GM23338 (cell line): ENCODE results near the gene RHBDD1. TPM values are rescaled to one million over a fixed set of nuclear protein-coding genes. Genes with fewer than 3 reads are reported as not detected.

Experiments
- ATAC-seq: fragments of 200-7000 bp; cut with Tn5 transposase; 3 replicates; pipeline ENCODE4 v1.9.1; 2020
- DNase-seq: peaks from one replicate; pipeline ENCODE4 v3.0.0-alpha.2; 2015; ENCODE audit warnings: low spot score
- H2AFZ ChIP-seq: fragments of 200-600 bp; sonication (generic); 2 replicates; pipeline ENCODE4 v1.8.0; 2016; ENCODE audit warnings: antibody characterized with exemption, mild to moderate bottlenecking, moderate library complexity
- H3F3A ChIP-seq: fragments of 200-600 bp; sonication (generic); replicated peaks from 2 replicates; pipeline ENCODE4 v1.8.0; 2017; ENCODE audit warnings: antibody characterized with exemption, mixed run types, low read depth
- H3K27ac ChIP-seq: fragments of 200-600 bp; sonication (generic); 2 replicates; pipeline ENCODE4 v1.6.1; 2016; ENCODE audit warnings: low read depth
- H3K27me3 ChIP-seq: fragments of 200-600 bp; sonication (generic); 2 replicates; pipeline ENCODE4 v1.8.0; 2016; ENCODE audit warnings: mild to moderate bottlenecking, mixed run types, moderate library complexity; ENCODE audit not compliant: insufficient read depth
- H3K36me3 ChIP-seq: fragments of 200-600 bp; sonication (generic); 2 replicates; pipeline ENCODE4 v1.8.0; 2016; ENCODE audit warnings: mild to moderate bottlenecking; ENCODE audit not compliant: insufficient read depth
- H3K4me1 ChIP-seq: fragments of 200-600 bp; sonication (generic); 2 replicates; pipeline ENCODE4 v1.8.0; 2016; ENCODE audit warnings: mild to moderate bottlenecking, moderate library complexity; ENCODE audit not compliant: insufficient read depth
- H3K4me2 ChIP-seq: fragments of 200-600 bp; sonication (generic); 2 replicates; pipeline ENCODE4 v1.7.1; 2017; ENCODE audit warnings: mixed run types
- H3K4me3 ChIP-seq: fragments of 200-600 bp; sonication (generic); 2 replicates; pipeline ENCODE4 v1.6.1; 2016; ENCODE audit warnings: mixed run types
- H3K79me2 ChIP-seq: fragments of 200-600 bp; sonication (generic); replicated peaks from 2 replicates; pipeline ENCODE4 v1.8.0; 2017; ENCODE audit warnings: mild to moderate bottlenecking; ENCODE audit not compliant: insufficient read depth
- H3K9me2 ChIP-seq: fragments of 200-600 bp; sonication (generic); 2 replicates; pipeline ENCODE4 v1.8.0; 2017; ENCODE audit not compliant: insufficient read depth
- H4K20me1 ChIP-seq: fragments of 200-600 bp; sonication (generic); replicated peaks from 2 replicates; pipeline ENCODE4 v1.8.0; 2017; ENCODE audit warnings: mild to moderate bottlenecking; ENCODE audit not compliant: insufficient read depth
- H3K27ac Mint-ChIP-seq: 2 replicates; pipeline ENCODE4 v1.8.0; 2020; ENCODE audit warnings: inconsistent platforms, mild to moderate bottlenecking, moderate library complexity, mixed read lengths
- H3K27me3 Mint-ChIP-seq: 3 replicates; pipeline ENCODE4 v1.8.0; 2022; ENCODE audit warnings: low read depth, mild to moderate bottlenecking, moderate library complexity, mixed read lengths, inconsistent platforms; ENCODE audit not compliant: insufficient read depth, poor library complexity
- H3K36me3 Mint-ChIP-seq: 3 replicates; pipeline ENCODE4 v1.8.0; 2021; ENCODE audit warnings: low read depth, mild to moderate bottlenecking, inconsistent platforms, moderate library complexity, mixed read lengths
- H3K4me1 Mint-ChIP-seq: 3 replicates; pipeline ENCODE4 v1.8.0; 2020; ENCODE audit warnings: mild to moderate bottlenecking, inconsistent platforms, mixed read lengths
- H3K4me3 Mint-ChIP-seq: 3 replicates; pipeline ENCODE4 v1.8.0; 2021; ENCODE audit warnings: moderate library complexity, mild to moderate bottlenecking, inconsistent platforms, mixed read lengths
- H3K9me3 Mint-ChIP-seq: 3 replicates; pipeline ENCODE4 v1.8.0; 2020; ENCODE audit warnings: moderate library complexity, mild to moderate bottlenecking, inconsistent platforms, mixed read lengths
- CREB1 ChIP-seq: fragments of 250-450 bp; sonication (Bioruptor Pico); IDR thresholded peaks from 2 replicates; pipeline ENCODE4 v1.5.0; 2020; ENCODE audit warnings: low read depth, mild to moderate bottlenecking, moderate library complexity
- EZH2 ChIP-seq: fragments of 200-600 bp; sonication (generic); IDR thresholded peaks from one replicate; pipeline ENCODE4 v1.8.0; 2017; ENCODE audit warnings: antibody characterized with exemption, mild to moderate bottlenecking, low read depth; ENCODE audit not compliant: unreplicated experiment
- EZH2phosphoT487 ChIP-seq: fragments of 200-600 bp; sonication (generic); IDR thresholded peaks from one replicate; pipeline ENCODE4 v1.8.1; 2018; ENCODE audit warnings: antibody characterized with exemption; ENCODE audit not compliant: unreplicated experiment
- JUNB ChIP-seq: IDR thresholded peaks from one replicate; pipeline ENCODE4 v1.6.1; 2016; ENCODE audit warnings: antibody characterized with exemption; ENCODE audit not compliant: unreplicated experiment
- NANOG ChIP-seq: IDR thresholded peaks from 2 replicates; pipeline ENCODE4 v1.6.1; 2016; ENCODE audit warnings: antibody characterized with exemption, borderline replicate concordance
- POLR2AphosphoS5 ChIP-seq: IDR thresholded peaks from 2 replicates; pipeline ENCODE4 v1.6.1; 2016; ENCODE audit warnings: antibody characterized with exemption, low read depth
- STAT1 ChIP-seq: IDR thresholded peaks from one replicate; pipeline ENCODE4 v1.6.1; 2016; ENCODE audit warnings: antibody characterized with exemption; ENCODE audit not compliant: unreplicated experiment
- ZNF114 ChIP-seq: fragments of 250-450 bp; sonication (Bioruptor Pico); IDR thresholded peaks from 2 replicates; pipeline ENCODE4 v1.5.0; 2020; ENCODE audit warnings: mild to moderate bottlenecking, moderate library complexity
- ZNF331 ChIP-seq: fragments of 250-450 bp; sonication (Bioruptor Pico); IDR thresholded peaks from 2 replicates; pipeline ENCODE4 v1.5.0; 2020; ENCODE audit warnings: low read depth, mild to moderate bottlenecking, moderate library complexity
- polyA plus RNA-seq: library from polyadenylated mRNA; unstranded; fragments of >200 nt; fragmentation: Nextera tagmentation; extraction: Ambion mirVana; gene quantifications from 2 replicates; pipeline ENCODE4 v1.2.1, GENCODE V29; 2016
- total RNA-seq: library from RNA; depleted of rRNA; stranded (reverse); fragments of >200 nt; shearing (Covaris generic); gene quantifications from 2 replicates; pipeline ENCODE4 v1.2.3, GENCODE V29; 2014
- TF ChIP-seq, protein P1 (sequence below): fragments of 250-450 bp; sonication (Bioruptor Pico); IDR thresholded peaks from 2 replicates; pipeline ENCODE4 v1.5.0; 2020; ENCODE audit warnings: mild to moderate bottlenecking, moderate library complexity
- TF ChIP-seq, protein P2 (sequence below), 2 experiments: fragments of 200-600 bp in 1 of 2; sonication (generic) in 1 of 2; conservative IDR thresholded peaks; 2 replicates each; pipeline versions ENCODE4 v1.5.1 to v1.6.1; 2016 to 2017; ENCODE audit warnings: antibody characterized with exemption in 2 of 2, low read depth in 2 of 2, mild to moderate bottlenecking in 2 of 2, moderate library complexity in 1 of 2
- TF ChIP-seq, protein P3 (sequence below): IDR thresholded peaks from 2 replicates; pipeline ENCODE4 v1.6.1; 2016; ENCODE audit warnings: antibody characterized with exemption
- TF ChIP-seq, protein P4 (sequence below): IDR thresholded peaks from one replicate; pipeline ENCODE4 v1.6.1; 2018; ENCODE audit warnings: antibody characterized with exemption; ENCODE audit not compliant: unreplicated experiment

Gene RHBDD1
- total and polyA plus RNA-seq, 2 experiments from 2014 or later, result 7.3 to 13.0 TPM

DNA sequence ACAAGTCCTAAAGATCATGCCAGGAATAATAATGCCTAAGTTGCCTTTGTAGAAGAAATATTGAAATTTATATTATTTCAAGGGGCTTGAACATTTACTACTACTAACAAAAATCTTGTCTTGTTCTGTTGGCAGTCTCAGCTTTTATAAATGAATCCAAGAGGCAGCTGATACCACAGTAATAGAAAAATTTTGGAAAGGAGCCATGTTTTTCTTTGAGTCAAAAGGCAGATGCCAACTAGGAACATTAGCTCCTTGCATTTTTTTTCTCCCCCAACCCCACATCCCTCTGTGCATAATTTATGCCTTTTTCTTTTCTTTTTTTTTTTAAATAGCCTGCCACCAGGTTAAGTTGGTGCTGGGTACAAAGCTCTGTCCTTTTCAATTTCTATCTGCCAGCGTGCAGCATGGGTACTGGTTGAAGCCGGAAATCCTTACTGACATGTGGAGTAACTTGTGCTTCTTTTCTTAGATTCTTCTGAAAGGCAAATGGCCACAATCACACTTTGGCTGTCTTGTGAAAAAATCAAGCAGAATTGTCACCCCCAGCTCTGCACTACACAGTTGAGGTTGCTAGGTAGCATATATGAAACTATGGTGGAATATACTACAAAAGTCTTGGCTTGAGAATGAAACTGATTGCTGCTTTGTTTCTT lies 98.8 kb downstream of the RHBDD1 start:
- Mint-ChIP-seq H3K9me3 (no peaks in the 10 kb centered on the region), H3K4me3 (no peak overlapping the region), H3K27me3 (no peaks in the 10 kb centered on the region), H3K36me3 (no peaks in the 10 kb centered on the region), H3K4me1 (peaks cover 23% of the 10 kb centered on the region), H3K27ac (peak overlapping the region; percentile 47)
- Histone ChIP-seq H3K79me2 (no peaks in the 10 kb centered on the region), H2AFZ (no peak overlapping the region), H3K9me2 (no peaks in the 10 kb centered on the region), H3K4me2 (peak overlapping the region; percentile 21; the same call in 1 of the 2 replicates), H3K4me3 (no peak overlapping the region), H3K4me1 (peaks cover 5% of the 10 kb centered on the region), H3K27me3 (no peaks in the 10 kb centered on the region), H3K36me3 (no peaks in the 10 kb centered on the region), H3F3A (no peaks in the 10 kb centered on the region), H3K27ac (no peak overlapping the region), H4K20me1 (no peaks in the 10 kb centered on the region)
- DNase-seq (no peak), ATAC-seq (no peak)
- TF ChIP-seq, protein P1, sequence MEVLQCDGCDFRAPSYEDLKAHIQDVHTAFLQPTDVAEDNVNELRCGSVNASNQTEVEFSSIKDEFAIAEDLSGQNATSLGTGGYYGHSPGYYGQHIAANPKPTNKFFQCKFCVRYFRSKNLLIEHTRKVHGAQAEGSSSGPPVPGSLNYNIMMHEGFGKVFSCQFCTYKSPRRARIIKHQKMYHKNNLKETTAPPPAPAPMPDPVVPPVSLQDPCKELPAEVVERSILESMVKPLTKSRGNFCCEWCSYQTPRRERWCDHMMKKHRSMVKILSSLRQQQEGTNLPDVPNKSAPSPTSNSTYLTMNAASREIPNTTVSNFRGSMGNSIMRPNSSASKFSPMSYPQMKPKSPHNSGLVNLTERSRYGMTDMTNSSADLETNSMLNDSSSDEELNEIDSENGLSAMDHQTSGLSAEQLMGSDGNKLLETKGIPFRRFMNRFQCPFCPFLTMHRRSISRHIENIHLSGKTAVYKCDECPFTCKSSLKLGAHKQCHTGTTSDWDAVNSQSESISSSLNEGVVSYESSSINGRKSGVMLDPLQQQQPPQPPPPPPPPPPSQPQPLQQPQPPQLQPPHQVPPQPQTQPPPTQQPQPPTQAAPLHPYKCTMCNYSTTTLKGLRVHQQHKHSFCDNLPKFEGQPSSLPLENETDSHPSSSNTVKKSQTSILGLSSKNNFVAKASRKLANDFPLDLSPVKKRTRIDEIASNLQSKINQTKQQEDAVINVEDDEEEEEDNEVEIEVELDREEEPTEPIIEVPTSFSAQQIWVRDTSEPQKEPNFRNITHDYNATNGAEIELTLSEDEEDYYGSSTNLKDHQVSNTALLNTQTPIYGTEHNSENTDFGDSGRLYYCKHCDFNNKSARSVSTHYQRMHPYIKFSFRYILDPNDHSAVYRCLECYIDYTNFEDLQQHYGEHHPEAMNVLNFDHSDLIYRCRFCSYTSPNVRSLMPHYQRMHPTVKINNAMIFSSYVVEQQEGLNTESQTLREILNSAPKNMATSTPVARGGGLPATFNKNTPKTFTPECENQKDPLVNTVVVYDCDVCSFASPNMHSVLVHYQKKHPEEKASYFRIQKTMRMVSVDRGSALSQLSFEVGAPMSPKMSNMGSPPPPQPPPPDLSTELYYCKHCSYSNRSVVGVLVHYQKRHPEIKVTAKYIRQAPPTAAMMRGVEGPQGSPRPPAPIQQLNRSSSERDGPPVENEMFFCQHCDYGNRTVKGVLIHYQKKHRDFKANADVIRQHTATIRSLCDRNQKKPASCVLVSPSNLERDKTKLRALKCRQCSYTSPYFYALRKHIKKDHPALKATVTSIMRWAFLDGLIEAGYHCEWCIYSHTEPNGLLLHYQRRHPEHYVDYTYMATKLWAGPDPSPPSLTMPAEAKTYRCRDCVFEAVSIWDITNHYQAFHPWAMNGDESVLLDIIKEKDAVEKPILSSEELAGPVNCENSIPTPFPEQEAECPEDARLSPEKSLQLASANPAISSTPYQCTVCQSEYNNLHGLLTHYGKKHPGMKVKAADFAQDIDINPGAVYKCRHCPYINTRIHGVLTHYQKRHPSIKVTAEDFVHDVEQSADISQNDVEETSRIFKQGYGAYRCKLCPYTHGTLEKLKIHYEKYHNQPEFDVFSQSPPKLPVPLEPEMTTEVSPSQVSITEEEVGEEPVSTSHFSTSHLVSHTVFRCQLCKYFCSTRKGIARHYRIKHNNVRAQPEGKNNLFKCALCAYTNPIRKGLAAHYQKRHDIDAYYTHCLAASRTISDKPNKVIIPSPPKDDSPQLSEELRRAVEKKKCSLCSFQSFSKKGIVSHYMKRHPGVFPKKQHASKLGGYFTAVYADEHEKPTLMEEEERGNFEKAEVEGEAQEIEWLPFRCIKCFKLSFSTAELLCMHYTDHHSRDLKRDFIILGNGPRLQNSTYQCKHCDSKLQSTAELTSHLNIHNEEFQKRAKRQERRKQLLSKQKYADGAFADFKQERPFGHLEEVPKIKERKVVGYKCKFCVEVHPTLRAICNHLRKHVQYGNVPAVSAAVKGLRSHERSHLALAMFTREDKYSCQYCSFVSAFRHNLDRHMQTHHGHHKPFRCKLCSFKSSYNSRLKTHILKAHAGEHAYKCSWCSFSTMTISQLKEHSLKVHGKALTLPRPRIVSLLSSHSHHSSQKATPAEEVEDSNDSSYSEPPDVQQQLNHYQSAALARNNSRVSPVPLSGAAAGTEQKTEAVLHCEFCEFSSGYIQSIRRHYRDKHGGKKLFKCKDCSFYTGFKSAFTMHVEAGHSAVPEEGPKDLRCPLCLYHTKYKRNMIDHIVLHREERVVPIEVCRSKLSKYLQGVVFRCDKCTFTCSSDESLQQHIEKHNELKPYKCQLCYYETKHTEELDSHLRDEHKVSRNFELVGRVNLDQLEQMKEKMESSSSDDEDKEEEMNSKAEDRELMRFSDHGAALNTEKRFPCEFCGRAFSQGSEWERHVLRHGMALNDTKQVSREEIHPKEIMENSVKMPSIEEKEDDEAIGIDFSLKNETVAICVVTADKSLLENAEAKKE (CRISPR knock-in tag), result no peak
- TF ChIP-seq, protein P2, sequence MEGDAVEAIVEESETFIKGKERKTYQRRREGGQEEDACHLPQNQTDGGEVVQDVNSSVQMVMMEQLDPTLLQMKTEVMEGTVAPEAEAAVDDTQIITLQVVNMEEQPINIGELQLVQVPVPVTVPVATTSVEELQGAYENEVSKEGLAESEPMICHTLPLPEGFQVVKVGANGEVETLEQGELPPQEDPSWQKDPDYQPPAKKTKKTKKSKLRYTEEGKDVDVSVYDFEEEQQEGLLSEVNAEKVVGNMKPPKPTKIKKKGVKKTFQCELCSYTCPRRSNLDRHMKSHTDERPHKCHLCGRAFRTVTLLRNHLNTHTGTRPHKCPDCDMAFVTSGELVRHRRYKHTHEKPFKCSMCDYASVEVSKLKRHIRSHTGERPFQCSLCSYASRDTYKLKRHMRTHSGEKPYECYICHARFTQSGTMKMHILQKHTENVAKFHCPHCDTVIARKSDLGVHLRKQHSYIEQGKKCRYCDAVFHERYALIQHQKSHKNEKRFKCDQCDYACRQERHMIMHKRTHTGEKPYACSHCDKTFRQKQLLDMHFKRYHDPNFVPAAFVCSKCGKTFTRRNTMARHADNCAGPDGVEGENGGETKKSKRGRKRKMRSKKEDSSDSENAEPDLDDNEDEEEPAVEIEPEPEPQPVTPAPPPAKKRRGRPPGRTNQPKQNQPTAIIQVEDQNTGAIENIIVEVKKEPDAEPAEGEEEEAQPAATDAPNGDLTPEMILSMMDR (conservative IDR thresholded peaks at IDR 0.05; ENCODE audit: low read depth in 2 of 2), result no peak
- TF ChIP-seq, protein P3, sequence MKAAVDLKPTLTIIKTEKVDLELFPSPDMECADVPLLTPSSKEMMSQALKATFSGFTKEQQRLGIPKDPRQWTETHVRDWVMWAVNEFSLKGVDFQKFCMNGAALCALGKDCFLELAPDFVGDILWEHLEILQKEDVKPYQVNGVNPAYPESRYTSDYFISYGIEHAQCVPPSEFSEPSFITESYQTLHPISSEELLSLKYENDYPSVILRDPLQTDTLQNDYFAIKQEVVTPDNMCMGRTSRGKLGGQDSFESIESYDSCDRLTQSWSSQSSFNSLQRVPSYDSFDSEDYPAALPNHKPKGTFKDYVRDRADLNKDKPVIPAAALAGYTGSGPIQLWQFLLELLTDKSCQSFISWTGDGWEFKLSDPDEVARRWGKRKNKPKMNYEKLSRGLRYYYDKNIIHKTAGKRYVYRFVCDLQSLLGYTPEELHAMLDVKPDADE, result no peak
- TF ChIP-seq POLR2AphosphoS5 (no peak), ZNF114 (CRISPR knock-in tag) (no peak), JUNB (no peak), CREB1 (no peak), EZH2phosphoT487 (no peak), ZNF331 (CRISPR knock-in tag) (no peak), NANOG (no peak), STAT1 (no peak), EZH2 (no peak)
- TF ChIP-seq, protein P4, sequence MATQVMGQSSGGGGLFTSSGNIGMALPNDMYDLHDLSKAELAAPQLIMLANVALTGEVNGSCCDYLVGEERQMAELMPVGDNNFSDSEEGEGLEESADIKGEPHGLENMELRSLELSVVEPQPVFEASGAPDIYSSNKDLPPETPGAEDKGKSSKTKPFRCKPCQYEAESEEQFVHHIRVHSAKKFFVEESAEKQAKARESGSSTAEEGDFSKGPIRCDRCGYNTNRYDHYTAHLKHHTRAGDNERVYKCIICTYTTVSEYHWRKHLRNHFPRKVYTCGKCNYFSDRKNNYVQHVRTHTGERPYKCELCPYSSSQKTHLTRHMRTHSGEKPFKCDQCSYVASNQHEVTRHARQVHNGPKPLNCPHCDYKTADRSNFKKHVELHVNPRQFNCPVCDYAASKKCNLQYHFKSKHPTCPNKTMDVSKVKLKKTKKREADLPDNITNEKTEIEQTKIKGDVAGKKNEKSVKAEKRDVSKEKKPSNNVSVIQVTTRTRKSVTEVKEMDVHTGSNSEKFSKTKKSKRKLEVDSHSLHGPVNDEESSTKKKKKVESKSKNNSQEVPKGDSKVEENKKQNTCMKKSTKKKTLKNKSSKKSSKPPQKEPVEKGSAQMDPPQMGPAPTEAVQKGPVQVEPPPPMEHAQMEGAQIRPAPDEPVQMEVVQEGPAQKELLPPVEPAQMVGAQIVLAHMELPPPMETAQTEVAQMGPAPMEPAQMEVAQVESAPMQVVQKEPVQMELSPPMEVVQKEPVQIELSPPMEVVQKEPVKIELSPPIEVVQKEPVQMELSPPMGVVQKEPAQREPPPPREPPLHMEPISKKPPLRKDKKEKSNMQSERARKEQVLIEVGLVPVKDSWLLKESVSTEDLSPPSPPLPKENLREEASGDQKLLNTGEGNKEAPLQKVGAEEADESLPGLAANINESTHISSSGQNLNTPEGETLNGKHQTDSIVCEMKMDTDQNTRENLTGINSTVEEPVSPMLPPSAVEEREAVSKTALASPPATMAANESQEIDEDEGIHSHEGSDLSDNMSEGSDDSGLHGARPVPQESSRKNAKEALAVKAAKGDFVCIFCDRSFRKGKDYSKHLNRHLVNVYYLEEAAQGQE, result no peak
